IMR-90 (cell line): Measurements from ENCODE around the gene ENPEP. TPM values are rescaled to one million over a fixed set of nuclear protein-coding genes. Genes with fewer than 3 reads are reported as not detected.

Source experiments
- ATAC-seq: fragments of 200-7000 bp; cut with Tn5 transposase; 2 replicates; pipeline ENCODE4 v1.9.1; 2020; ENCODE audit warnings: low read depth, mild to moderate bottlenecking, moderate library complexity
- BruUV-seq: library from RNA; stranded (reverse); fragments of 400-500 nt; replicated peaks from 2 replicates; lab custom pipeline; 2021; lab: Mats Ljungman, UMichigan
- CTCF ChIA-PET: fragments of 300-600 bp; formaldehyde crosslinking; extraction: SDS; loops from one replicate; lab custom pipeline; 2021; ENCODE audit warnings: antibody characterized with exemption; lab: Yijun Ruan, JAX
- POLR2A ChIA-PET: fragments of 300-600 bp; sonication (Branson Sonifier 250); formaldehyde crosslinking; loops from one replicate; lab custom pipeline; 2022; ENCODE audit warnings: antibody characterized with exemption; ENCODE audit not compliant: unreplicated experiment; lab: Charles Lee
- DNase-seq: peaks from one replicate; pipeline ENCODE4 v3.0.0; 2013
- H2AFZ ChIP-seq: replicated peaks from 2 replicates; pipeline ENCODE3; 2013; ENCODE audit warnings: low read length, mild to moderate bottlenecking; ENCODE audit not compliant: poor library complexity
- H2AK5ac ChIP-seq: 2 replicates; pipeline ENCODE4 v1.6.1; 2013; ENCODE audit warnings: low read depth, low read length, inconsistent platforms
- H2AK9ac ChIP-seq: replicated peaks from 2 replicates; pipeline ENCODE3; 2013; ENCODE audit warnings: mild to moderate bottlenecking, low read depth, low read length, moderate library complexity; ENCODE audit not compliant: poor library complexity
- H2BK120ac ChIP-seq: 2 replicates; pipeline ENCODE4 v1.6.1; 2013; ENCODE audit warnings: low read depth, low read length, inconsistent platforms
- H2BK15ac ChIP-seq: 3 replicates; pipeline ENCODE4 v1.6.1; 2013; ENCODE audit warnings: low read depth, low read length, inconsistent platforms
- H2BK20ac ChIP-seq: 2 replicates; pipeline ENCODE4 v1.6.1; 2013; ENCODE audit warnings: low read depth, mild to moderate bottlenecking, inconsistent platforms, low read length, moderate library complexity
- H2BK5ac ChIP-seq: 2 replicates; pipeline ENCODE4 v1.6.1; 2013; ENCODE audit warnings: mild to moderate bottlenecking, low read depth, low read length, inconsistent platforms; ENCODE audit not compliant: poor library complexity, severe bottlenecking
- H3K14ac ChIP-seq: replicated peaks from 2 replicates; pipeline ENCODE4 v1.6.1; 2013; ENCODE audit warnings: low read depth, low read length, inconsistent platforms
- H3K18ac ChIP-seq: 2 replicates; pipeline ENCODE4 v1.6.1; 2013; ENCODE audit warnings: low read depth, low read length, control low read depth
- H3K23ac ChIP-seq: 2 replicates; pipeline ENCODE4 v1.6.1; 2013; ENCODE audit warnings: low read depth, low read length, inconsistent platforms
- H3K27ac ChIP-seq: 2 replicates; pipeline ENCODE4 v1.5.1; 2013; ENCODE audit warnings: mild to moderate bottlenecking, control low read depth, low read length; ENCODE audit not compliant: insufficient read depth
- H3K27me3 ChIP-seq: 2 replicates; pipeline ENCODE4 v1.6.1; 2013; ENCODE audit warnings: low read length; ENCODE audit not compliant: control insufficient read depth, insufficient read depth
- H3K36me3 ChIP-seq: 2 replicates; pipeline ENCODE4 v1.6.1; 2013; ENCODE audit warnings: low read length, mixed read lengths; ENCODE audit not compliant: control insufficient read depth, insufficient read depth
- H3K4ac ChIP-seq: 2 replicates; pipeline ENCODE4 v1.6.1; 2013; ENCODE audit warnings: low read depth, low read length, inconsistent platforms
- H3K4me1 ChIP-seq: 2 replicates; pipeline ENCODE4 v1.6.1; 2013; ENCODE audit warnings: low read length, mixed read lengths; ENCODE audit not compliant: control insufficient read depth, insufficient read depth
- H3K4me2 ChIP-seq: 2 replicates; pipeline ENCODE4 v1.6.1; 2013; ENCODE audit warnings: low read depth, mild to moderate bottlenecking, control low read depth, low read length, moderate library complexity
- H3K4me3 ChIP-seq: 2 replicates; pipeline ENCODE4 v1.5.1; 2013; ENCODE audit warnings: low read depth, mild to moderate bottlenecking, control low read depth, low read length, moderate library complexity; ENCODE audit not compliant: insufficient read depth
- H3K56ac ChIP-seq: 2 replicates; pipeline ENCODE4 v1.6.1; 2013; ENCODE audit warnings: low read length, inconsistent platforms; ENCODE audit not compliant: insufficient read depth; ENCODE audit errors: extremely low read depth
- H3K79me1 ChIP-seq, 2 experiments: 2 replicates each; pipeline ENCODE4 v1.6.1; 2013; ENCODE audit warnings: low read length in 2 of 2, inconsistent platforms in 1 of 2, low read depth in 1 of 2
- H3K9ac ChIP-seq: 2 replicates; pipeline ENCODE4 v1.6.1; 2013; ENCODE audit warnings: low read depth, low read length, control low read depth
- H3K9me1 ChIP-seq: 2 replicates; pipeline ENCODE4 v1.6.1; 2013; ENCODE audit warnings: low read length, inconsistent platforms; ENCODE audit not compliant: insufficient read depth
- H3K9me3 ChIP-seq: 2 replicates; pipeline ENCODE4 v1.6.1; 2013; ENCODE audit warnings: low read length; ENCODE audit not compliant: control insufficient read depth, insufficient read depth
- H4K20me1 ChIP-seq: 2 replicates; pipeline ENCODE4 v1.6.1; 2013; ENCODE audit warnings: low read length, inconsistent platforms; ENCODE audit not compliant: insufficient read depth
- H4K5ac ChIP-seq: 2 replicates; pipeline ENCODE4 v1.6.1; 2013; ENCODE audit warnings: mild to moderate bottlenecking, low read depth, low read length, control low read depth
- H4K8ac ChIP-seq, 2 experiments: 2 replicates each; pipeline ENCODE4 v1.6.1; 2013; ENCODE audit warnings: low read depth in 2 of 2, low read length in 2 of 2, control low read depth in 1 of 2, inconsistent platforms in 1 of 2
- H4K91ac ChIP-seq: 2 replicates; pipeline ENCODE4 v1.6.1; 2013; ENCODE audit warnings: low read depth, low read length, inconsistent platforms; ENCODE audit not compliant: insufficient read depth
- BHLHE40 ChIP-seq: fragments of 150-350 bp; IDR thresholded peaks from 2 replicates; pipeline ENCODE4 v1.6.1; 2016; ENCODE audit warnings: mild to moderate bottlenecking, low read depth, low read length
- CEBPB ChIP-seq: IDR thresholded peaks from 2 replicates; pipeline ENCODE4 v1.6.1; 2012; ENCODE audit warnings: low read depth, low read length, improper control_type of control experiment
- CHD1 ChIP-seq: IDR thresholded peaks from 2 replicates; pipeline ENCODE4 v1.6.1; 2012; ENCODE audit warnings: low read depth, low read length, improper control_type of control experiment
- FOS ChIP-seq: fragments of 150-350 bp; IDR thresholded peaks from 2 replicates; pipeline ENCODE4 v1.6.1; 2016; ENCODE audit warnings: low read depth, low read length
- MAFK ChIP-seq: IDR thresholded peaks from 2 replicates; pipeline ENCODE4 v1.6.1; 2012; ENCODE audit warnings: low read depth, low read length, improper control_type of control experiment
- MAZ ChIP-seq: IDR thresholded peaks from 2 replicates; pipeline ENCODE4 v1.6.1; 2012; ENCODE audit warnings: low read depth, mild to moderate bottlenecking, low read length, improper control_type of control experiment, moderate library complexity, borderline replicate concordance
- MXI1 ChIP-seq: IDR thresholded peaks from 2 replicates; pipeline ENCODE4 v1.6.1; 2012; ENCODE audit warnings: low read depth, mild to moderate bottlenecking, low read length, moderate library complexity, borderline replicate concordance
- RAD21 ChIP-seq: IDR thresholded peaks from 2 replicates; pipeline ENCODE4 v1.6.1; 2012; ENCODE audit warnings: low read length, improper control_type of control experiment
- RCOR1 ChIP-seq: IDR thresholded peaks from 2 replicates; pipeline ENCODE4 v1.6.1; 2012; ENCODE audit warnings: mild to moderate bottlenecking, low read length, improper control_type of control experiment; ENCODE audit not compliant: insufficient replicate concordance
- RFX5 ChIP-seq: IDR thresholded peaks from 2 replicates; pipeline ENCODE4 v1.8.0; 2012; ENCODE audit warnings: low read depth, mild to moderate bottlenecking, low read length, moderate library complexity
- USF2 ChIP-seq: fragments of 150-350 bp; IDR thresholded peaks from 2 replicates; pipeline ENCODE4 v1.6.1; 2017; ENCODE audit warnings: mild to moderate bottlenecking, antibody characterized with exemption, low read length, low read depth
- WGBS, 2 experiments: methylation state at CpG; one replicate each; pipeline versions ENCODE4 v1.1.5 to v1.1.7; 2013; ENCODE audit warnings: missing lambda C conversion rate in 2 of 2; ENCODE audit not compliant: insufficient read length in 1 of 2; ENCODE audit errors: extremely low coverage in 2 of 2; 5-methylcytosine and 5-hydroxymethylcytosine counted together
- dilution Hi-C: fragments of 300-500 bp; cut with HindIII; formaldehyde crosslinking; loops from one replicate; pipeline ENCODE4 v1.14.3; 2018; ENCODE audit warnings: low sequenced_read_pairs; ENCODE audit not compliant: unreplicated experiment
- in situ Hi-C: fragments of 300-500 bp; cut with MboI; formaldehyde crosslinking; loops from 3 replicates; pipeline ENCODE4 v1.14.3; 2019; ENCODE audit warnings: low sequenced_read_pairs, inconsistent platforms, mixed read lengths
- intact Hi-C: fragments of 100-400 bp; cut with micrococcal nuclease; formaldehyde crosslinking; loops from 2 replicates; pipeline ENCODE4 v1.10.0; 2022
- polyA plus RNA-seq, 3 experiments: library from polyadenylated mRNA; depleted of rRNA; stranded (reverse); fragments of >200 nt; gene quantifications; 2 replicates each; pipeline ENCODE4 v1.2.3, GENCODE V29; 2012; ENCODE audit warnings: low replicate concordance in 1 of 3
- total RNA-seq: library from RNA; depleted of rRNA; stranded (reverse); fragments of >200 nt; gene quantifications from 2 replicates; pipeline ENCODE4 v1.2.3, GENCODE V29; 2012
- TF ChIP-seq, protein P1 (sequence below): conservative IDR thresholded peaks from 2 replicates; pipeline ENCODE4 v1.5.1; 2012; ENCODE audit warnings: mild to moderate bottlenecking, low read depth, low read length, improper control_type of control experiment
- TF ChIP-seq, protein P2 (sequence below): fragments of 150-350 bp; IDR thresholded peaks from 2 replicates; pipeline ENCODE4 v1.6.1; 2016; ENCODE audit warnings: low read depth, mild to moderate bottlenecking, low read length, moderate library complexity, borderline replicate concordance

ENPEP gene
- total and polyA plus RNA-seq, 2 of the 4 experiments (the other 2 are of a cell fraction), result 0.12 to 0.18 TPM

- Histone ChIP-seq H3K4ac (no peak overlapping the region), H3K9me3 (no peaks in the 10 kb centered on the region), H2AFZ (no peak overlapping the region), H3K27me3 (peaks cover 9% of the 10 kb centered on the region), H2AK5ac (no peak overlapping the region), H4K5ac (no peak overlapping the region), H3K4me2 (no peak overlapping the region), H3K79me1 (no peaks in the 10 kb centered on the region), H4K20me1 (no peaks in the 10 kb centered on the region), H3K14ac (no peak overlapping the region), H3K27ac (no peak overlapping the region), H3K9ac (no peak overlapping the region), H3K18ac (no peak overlapping the region), H3K23ac (no peak overlapping the region), H3K4me1 (no peaks in the 10 kb centered on the region), H2BK5ac (no peak overlapping the region), H2AK9ac (no peak overlapping the region), H2BK15ac (no peak overlapping the region), H3K56ac (no peak overlapping the region), H4K91ac (no peak overlapping the region), H3K9me1 (no peaks in the 10 kb centered on the region), H4K8ac (no peak overlapping the region), H2BK120ac (no peak overlapping the region), H3K4me3 (no peak overlapping the region), H3K36me3 (no peaks in the 10 kb centered on the region), H2BK20ac (no peak overlapping the region)
- intact Hi-C loops, result no loop called here
- TF ChIP-seq USF2 (no peak), RCOR1 (no peak), CHD1 (no peak), CEBPB (no peak), BHLHE40 (no peak), MAZ (no peak), RAD21 (no peak), MXI1 (no peak), FOS (no peak), RFX5 (no peak), MAFK (no peak)
- TF ChIP-seq, protein P1, sequence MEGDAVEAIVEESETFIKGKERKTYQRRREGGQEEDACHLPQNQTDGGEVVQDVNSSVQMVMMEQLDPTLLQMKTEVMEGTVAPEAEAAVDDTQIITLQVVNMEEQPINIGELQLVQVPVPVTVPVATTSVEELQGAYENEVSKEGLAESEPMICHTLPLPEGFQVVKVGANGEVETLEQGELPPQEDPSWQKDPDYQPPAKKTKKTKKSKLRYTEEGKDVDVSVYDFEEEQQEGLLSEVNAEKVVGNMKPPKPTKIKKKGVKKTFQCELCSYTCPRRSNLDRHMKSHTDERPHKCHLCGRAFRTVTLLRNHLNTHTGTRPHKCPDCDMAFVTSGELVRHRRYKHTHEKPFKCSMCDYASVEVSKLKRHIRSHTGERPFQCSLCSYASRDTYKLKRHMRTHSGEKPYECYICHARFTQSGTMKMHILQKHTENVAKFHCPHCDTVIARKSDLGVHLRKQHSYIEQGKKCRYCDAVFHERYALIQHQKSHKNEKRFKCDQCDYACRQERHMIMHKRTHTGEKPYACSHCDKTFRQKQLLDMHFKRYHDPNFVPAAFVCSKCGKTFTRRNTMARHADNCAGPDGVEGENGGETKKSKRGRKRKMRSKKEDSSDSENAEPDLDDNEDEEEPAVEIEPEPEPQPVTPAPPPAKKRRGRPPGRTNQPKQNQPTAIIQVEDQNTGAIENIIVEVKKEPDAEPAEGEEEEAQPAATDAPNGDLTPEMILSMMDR, result no peak
- TF ChIP-seq, protein P2, sequence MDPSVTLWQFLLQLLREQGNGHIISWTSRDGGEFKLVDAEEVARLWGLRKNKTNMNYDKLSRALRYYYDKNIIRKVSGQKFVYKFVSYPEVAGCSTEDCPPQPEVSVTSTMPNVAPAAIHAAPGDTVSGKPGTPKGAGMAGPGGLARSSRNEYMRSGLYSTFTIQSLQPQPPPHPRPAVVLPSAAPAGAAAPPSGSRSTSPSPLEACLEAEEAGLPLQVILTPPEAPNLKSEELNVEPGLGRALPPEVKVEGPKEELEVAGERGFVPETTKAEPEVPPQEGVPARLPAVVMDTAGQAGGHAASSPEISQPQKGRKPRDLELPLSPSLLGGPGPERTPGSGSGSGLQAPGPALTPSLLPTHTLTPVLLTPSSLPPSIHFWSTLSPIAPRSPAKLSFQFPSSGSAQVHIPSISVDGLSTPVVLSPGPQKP, result no peak
- ATAC-seq (no peak), DNase-seq (no peak)
- in situ Hi-C loops, result no loop called here
- ChIA-PET CTCF (no interaction called here), POLR2A (no interaction called here)
- dilution Hi-C loops, result no loop called here
- WGBS, 2 experiments, result no CpG with 5 or more reads among the region's 1 CpG
- BruUV-seq, result no TSS peak
Observed at GRCh38 chr4:110605077-110605476, 129.1 kb downstream of the ENPEP start.
